Duodenal mucosa (tissue), 2 donors: ENCODE data around the gene NTN3.

Experiments
- H3K27ac ChIP-seq: one replicate; pipeline ENCODE4 v1.7.0; 2013; ENCODE audit warnings: low read depth, low read length
- H3K27me3 ChIP-seq, 2 donors: one replicate each; pipeline ENCODE4 v1.7.0; 2013; ENCODE audit warnings: low read length in 2 of 2, control low read depth in 1 of 2; ENCODE audit not compliant: insufficient read depth in 2 of 2, control insufficient read depth in 1 of 2
- H3K36me3 ChIP-seq, 2 donors: one replicate each; pipeline ENCODE4 v1.7.0; 2013; ENCODE audit warnings: low read length in 2 of 2, control low read depth in 1 of 2; ENCODE audit not compliant: insufficient read depth in 2 of 2, control insufficient read depth in 1 of 2
- H3K4me1 ChIP-seq, 2 donors: one replicate each; pipeline ENCODE4 v1.7.0; 2013; ENCODE audit warnings: low read length in 2 of 2, control low read depth in 1 of 2; ENCODE audit not compliant: insufficient read depth in 2 of 2, control insufficient read depth in 1 of 2
- H3K4me3 ChIP-seq, 2 donors: one replicate each; pipeline ENCODE4 v1.7.0; 2013; ENCODE audit warnings: low read length in 2 of 2, low read depth in 1 of 2
- H3K9ac ChIP-seq, 2 donors: one replicate each; pipeline ENCODE4 v1.7.0; 2013; ENCODE audit warnings: low read length in 2 of 2, low read depth in 1 of 2
- H3K9me3 ChIP-seq, 2 donors: one replicate each; pipeline ENCODE4 v1.7.0; 2013; ENCODE audit warnings: low read length in 2 of 2, control low read depth in 1 of 2; ENCODE audit not compliant: control insufficient read depth in 1 of 2

The NTN3 gene

GRCh38 chr16:2487517-2487842, 16.4 kb downstream of the NTN3 start:
- Histone ChIP-seq H3K4me3 (no peak overlapping the region), H3K9ac (no peak overlapping the region), H3K9me3 (no peaks in the 10 kb centered on the region), H3K4me1 (peaks cover 4 to 12% of the 10 kb centered on the region in 2 donors), H3K36me3 (peaks cover 0 to 8% of the 10 kb centered on the region in 2 donors), H3K27ac (no peak overlapping the region), H3K27me3 (no peaks in the 10 kb centered on the region)

GRCh38 chr16:2487903-2488531, 16.9 kb downstream of the NTN3 start:
- peaks cover 4 to 6% of the 10 kb centered on the region in 2 donors for H3K4me1 ChIP-seq
- no peaks in the 10 kb centered on the region for H3K9me3 ChIP-seq
- peaks cover 0 to 8% of the 10 kb centered on the region in 2 donors for H3K36me3 ChIP-seq
- no peak overlapping the region for H3K4me3 ChIP-seq
- H3K9ac ChIP-seq: no peak overlapping the region
- no peaks in the 10 kb centered on the region for H3K27me3 ChIP-seq
- no peak overlapping the region for H3K27ac ChIP-seq

GRCh38 chr16:2489581-2489980, 18.5 kb downstream of the NTN3 start:
- H3K4me1 ChIP-seq: peaks cover 3 to 4% of the 10 kb centered on the region in 2 donors
- no peaks in the 10 kb centered on the region for H3K27me3 ChIP-seq
- H3K4me3 ChIP-seq: no peak overlapping the region
- no peaks in the 10 kb centered on the region for H3K9me3 ChIP-seq
- H3K27ac ChIP-seq: no peak overlapping the region
- H3K36me3 ChIP-seq: peaks cover 0 to 12% of the 10 kb centered on the region in 2 donors
- H3K9ac ChIP-seq: no peak overlapping the region

GRCh38 chr16:2490190-2491105, 19.4 kb downstream of the NTN3 start:
- H3K27me3 ChIP-seq: no peaks in the 10 kb centered on the region
- no peak overlapping the region for H3K9ac ChIP-seq
- H3K36me3 ChIP-seq: peaks cover 0 to 12% of the 10 kb centered on the region in 2 donors
- H3K4me1 ChIP-seq: peaks cover 3 to 4% of the 10 kb centered on the region in 2 donors
- H3K9me3 ChIP-seq: no peaks in the 10 kb centered on the region
- H3K4me3 ChIP-seq: no peak overlapping the region
- H3K27ac ChIP-seq: no peak overlapping the region

GRCh38 chr16:2492292-2492691, 21.2 kb downstream of the NTN3 start:
- no peaks in the 10 kb centered on the region for H3K27me3 ChIP-seq
- peaks cover under 1 to 4% of the 10 kb centered on the region in 2 donors for H3K4me1 ChIP-seq
- peaks cover 0 to 20% of the 10 kb centered on the region in 2 donors for H3K36me3 ChIP-seq
- H3K9me3 ChIP-seq: no peaks in the 10 kb centered on the region
- no peak overlapping the region for H3K4me3 ChIP-seq
- no peak overlapping the region for H3K27ac ChIP-seq
- H3K9ac ChIP-seq: no peak overlapping the region

- Histone ChIP-seq H3K4me1 (peaks cover 5 to 6% of the 10 kb centered on the region in 2 donors), H3K4me3 (no peak overlapping the region), H3K9ac (no peak overlapping the region), H3K27ac (no peak overlapping the region), H3K9me3 (no peaks in the 10 kb centered on the region), H3K27me3 (no peaks in the 10 kb centered on the region), H3K36me3 (peaks cover 2 to 20% of the 10 kb centered on the region in 2 donors)
These were observed 22.5 kb downstream of the NTN3 start for GRCh38 chr16:2493605-2494004.

- Histone ChIP-seq H3K4me1 (peaks cover 5 to 6% of the 10 kb centered on the region in 2 donors), H3K27ac (no peak overlapping the region), H3K27me3 (no peaks in the 10 kb centered on the region), H3K36me3 (peaks cover 2 to 26% of the 10 kb centered on the region in 2 donors), H3K9ac (no peak overlapping the region), H3K9me3 (no peaks in the 10 kb centered on the region), H3K4me3 (no peak overlapping the region)
These were observed 23.5 kb downstream of the NTN3 start for GRCh38 chr16:2494616-2495015.

GRCh38 chr16:2495041-2495440, 23.9 kb downstream of the NTN3 start:
- Histone ChIP-seq H3K9me3 (no peaks in the 10 kb centered on the region), H3K9ac (no peak overlapping the region), H3K27me3 (no peaks in the 10 kb centered on the region), H3K4me3 (no peak overlapping the region), H3K36me3 (peaks cover 2 to 26% of the 10 kb centered on the region in 2 donors), H3K4me1 (peaks cover 5 to 6% of the 10 kb centered on the region in 2 donors), H3K27ac (no peak overlapping the region)

GRCh38 chr16:2496223-2497115, 25.4 kb downstream of the NTN3 start:
- no peak overlapping the region for H3K27ac ChIP-seq
- H3K9ac ChIP-seq: no peak overlapping the region
- peaks cover 5 to 10% of the 10 kb centered on the region in 2 donors for H3K4me1 ChIP-seq
- H3K4me3 ChIP-seq: no peak overlapping the region
- peaks cover 2 to 18% of the 10 kb centered on the region in 2 donors for H3K36me3 ChIP-seq
- H3K9me3 ChIP-seq: no peaks in the 10 kb centered on the region
- no peaks in the 10 kb centered on the region for H3K27me3 ChIP-seq
